Caco-2 (cell line): ENCODE data around the gene NPHP4. TPM values are rescaled to one million over a fixed set of nuclear protein-coding genes. Genes with fewer than 3 reads are reported as not detected.

Source experiments
- BruUV-seq: library from RNA; stranded (reverse); fragments of 400-500 nt; replicated peaks from 2 replicates; lab custom pipeline; 2021; lab: Mats Ljungman, UMichigan
- CTCF ChIA-PET: fragments of 300-600 bp; sonication (Branson Sonifier 250); formaldehyde crosslinking; loops from one replicate; lab custom pipeline; 2022; ENCODE audit warnings: antibody characterized with exemption; lab: Charles Lee
- POLR2A ChIA-PET: fragments of 300-600 bp; sonication (Branson Sonifier 250); formaldehyde crosslinking; loops from one replicate; lab custom pipeline; 2022; ENCODE audit warnings: antibody characterized with exemption; lab: Charles Lee
- DNase-seq, 2 experiments: peaks; one replicate each; pipeline versions ENCODE4 v3.0.0 to v3.0.0-alpha.2; 2020 to 2022
- H3K27me3 ChIP-seq: replicated peaks from 2 replicates; pipeline ENCODE4 v1.6.0; 2011; ENCODE audit warnings: low read length; ENCODE audit not compliant: control insufficient read depth, insufficient read depth
- H3K36me3 ChIP-seq: 2 replicates; pipeline ENCODE4 v1.5.1; 2011; ENCODE audit warnings: low read length; ENCODE audit not compliant: control insufficient read depth, insufficient read depth
- H3K4me1 ChIP-seq: fragments of 250-450 bp; sonication (Bioruptor Pico); 2 replicates; pipeline ENCODE4 v1.5.1; 2020; ENCODE audit warnings: mild to moderate bottlenecking
- H3K4me3 ChIP-seq: 2 replicates; pipeline ENCODE4 v1.5.1; 2011; ENCODE audit warnings: low read depth, mild to moderate bottlenecking, control low read depth, low read length
- H3K9me3 ChIP-seq: fragments of 250-450 bp; sonication (Bioruptor Pico); 2 replicates; pipeline ENCODE4 v1.5.1; 2020; ENCODE audit warnings: mild to moderate bottlenecking, moderate library complexity
- H3K27ac Mint-ChIP-seq: one replicate; pipeline ENCODE4 v1.8.0; 2022; ENCODE audit warnings: mixed read lengths; ENCODE audit not compliant: unreplicated experiment
- H3K27me3 Mint-ChIP-seq: one replicate; pipeline ENCODE4 v1.8.0; 2022; ENCODE audit warnings: mixed read lengths; ENCODE audit not compliant: insufficient read depth, unreplicated experiment
- H3K36me3 Mint-ChIP-seq: one replicate; pipeline ENCODE4 v1.8.0; 2022; ENCODE audit warnings: mild to moderate bottlenecking, mixed read lengths; ENCODE audit not compliant: insufficient read depth, unreplicated experiment
- H3K4me1 Mint-ChIP-seq: one replicate; pipeline ENCODE4 v1.8.0; 2022; ENCODE audit warnings: low read depth, mixed read lengths; ENCODE audit not compliant: unreplicated experiment
- H3K4me3 Mint-ChIP-seq: one replicate; pipeline ENCODE4 v1.8.0; 2022; ENCODE audit warnings: mild to moderate bottlenecking, moderate library complexity, mixed read lengths; ENCODE audit not compliant: unreplicated experiment
- H3K9me3 Mint-ChIP-seq: one replicate; pipeline ENCODE4 v1.8.0; 2022; ENCODE audit warnings: mixed read lengths; ENCODE audit not compliant: unreplicated experiment
- intact Hi-C: fragments of 100-400 bp; cut with micrococcal nuclease; formaldehyde crosslinking; loops from one replicate; pipeline ENCODE4 v1.10.0; 2022; ENCODE audit not compliant: unreplicated experiment
- total RNA-seq: library from RNA; stranded (reverse); gene quantifications from 2 replicates; pipeline ENCODE4 v1.2.3, GENCODE V29; 2022
- TF ChIP-seq, protein P1 (sequence below), 2 experiments: fragments of 200-600 bp in 1 of 2; IDR thresholded peaks; 1 replicate in 1 of 2; 2 replicates in 1 of 2; pipeline versions ENCODE4 v1.5.1 to v1.8.0; 2011 to 2022; ENCODE audit warnings: antibody characterized with exemption in 1 of 2, control low read depth in 1 of 2, inconsistent platforms in 1 of 2, low read depth in 1 of 2, low read length in 1 of 2, mild to moderate bottlenecking in 1 of 2, moderate library complexity in 1 of 2; ENCODE audit not compliant: insufficient read depth in 1 of 2, severe bottlenecking in 1 of 2, unreplicated experiment in 1 of 2

The NPHP4 gene
- total RNA-seq, 1 experiment from 2014 or later, result 12.3 TPM

DNA sequence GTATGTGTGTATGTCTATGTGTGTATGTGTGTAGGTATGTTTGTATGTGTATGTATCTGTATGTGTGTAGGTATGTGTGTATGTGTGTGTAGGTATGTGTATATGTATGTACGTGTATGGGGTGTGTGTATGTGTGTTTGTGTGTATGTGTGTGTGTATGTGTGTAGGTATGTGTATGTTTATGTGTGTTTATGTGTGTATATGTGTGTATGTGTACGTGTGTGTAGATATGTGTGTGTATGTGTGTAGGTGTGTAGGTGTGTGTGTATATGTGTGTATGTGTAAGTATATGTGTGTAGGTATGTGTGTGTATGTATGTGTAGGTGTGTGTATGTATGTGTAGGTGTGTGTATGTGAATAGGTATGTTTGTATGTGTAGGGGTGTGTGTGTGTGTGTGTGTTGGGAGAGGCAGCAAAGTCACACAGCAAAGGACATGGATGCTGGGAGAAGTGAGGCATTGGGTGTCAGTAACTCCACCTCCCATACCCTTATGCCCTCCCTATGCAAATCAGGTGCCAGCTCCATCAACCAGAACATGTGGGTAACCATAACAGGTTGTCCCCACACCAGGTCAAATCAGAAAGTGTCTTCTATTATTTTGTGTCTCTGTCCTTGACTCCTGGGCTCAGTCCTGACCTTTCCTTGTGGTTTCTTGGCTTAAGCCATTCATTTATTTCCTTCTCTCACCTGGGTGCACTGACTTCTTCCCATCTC lies 38.5 kb upstream of the NPHP4 start:
- CTCF ChIA-PET, result no interaction called here
- Histone ChIP-seq H3K4me1 (0 out of 2 replicates have a peak, but pooled peaks cover 4% of the 10 kb centered on the region), H3K4me3 (no peak overlapping the region), H3K36me3 (no peaks in the 10 kb centered on the region), H3K9me3 (no peaks in the 10 kb centered on the region), H3K27me3 (no peaks in the 10 kb centered on the region)
- intact Hi-C loops, result no loop called here
- DNase-seq, result no peak
- H3K4me3 Mint-ChIP-seq, result no peak overlapping the region
- no peaks in the 10 kb centered on the region for H3K27me3 Mint-ChIP-seq
- H3K9me3 Mint-ChIP-seq, result no peaks in the 10 kb centered on the region
- H3K4me1 Mint-ChIP-seq, result no peaks in the 10 kb centered on the region
- no peak overlapping the region for H3K27ac Mint-ChIP-seq
- TF ChIP-seq, protein P1, sequence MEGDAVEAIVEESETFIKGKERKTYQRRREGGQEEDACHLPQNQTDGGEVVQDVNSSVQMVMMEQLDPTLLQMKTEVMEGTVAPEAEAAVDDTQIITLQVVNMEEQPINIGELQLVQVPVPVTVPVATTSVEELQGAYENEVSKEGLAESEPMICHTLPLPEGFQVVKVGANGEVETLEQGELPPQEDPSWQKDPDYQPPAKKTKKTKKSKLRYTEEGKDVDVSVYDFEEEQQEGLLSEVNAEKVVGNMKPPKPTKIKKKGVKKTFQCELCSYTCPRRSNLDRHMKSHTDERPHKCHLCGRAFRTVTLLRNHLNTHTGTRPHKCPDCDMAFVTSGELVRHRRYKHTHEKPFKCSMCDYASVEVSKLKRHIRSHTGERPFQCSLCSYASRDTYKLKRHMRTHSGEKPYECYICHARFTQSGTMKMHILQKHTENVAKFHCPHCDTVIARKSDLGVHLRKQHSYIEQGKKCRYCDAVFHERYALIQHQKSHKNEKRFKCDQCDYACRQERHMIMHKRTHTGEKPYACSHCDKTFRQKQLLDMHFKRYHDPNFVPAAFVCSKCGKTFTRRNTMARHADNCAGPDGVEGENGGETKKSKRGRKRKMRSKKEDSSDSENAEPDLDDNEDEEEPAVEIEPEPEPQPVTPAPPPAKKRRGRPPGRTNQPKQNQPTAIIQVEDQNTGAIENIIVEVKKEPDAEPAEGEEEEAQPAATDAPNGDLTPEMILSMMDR (IDR thresholded peaks at IDR 0.05; ENCODE audit: insufficient read depth in 1 of 2, low read depth in 1 of 2, low read length in 1 of 2, severe bottlenecking in 1 of 2, unreplicated experiment in 1 of 2), result no peak
- H3K36me3 Mint-ChIP-seq, result peaks cover 1% of the 10 kb centered on the region
- POLR2A ChIA-PET, result no interaction called here
- BruUV-seq, result no TSS peak

- Mint-ChIP-seq H3K9me3 (no peaks in the 10 kb centered on the region), H3K4me1 (peaks cover 2% of the 10 kb centered on the region), H3K27ac (no peak overlapping the region), H3K4me3 (no peak overlapping the region), H3K27me3 (no peaks in the 10 kb centered on the region), H3K36me3 (no peaks in the 10 kb centered on the region)
- no peak for DNase-seq
- no peaks in the 10 kb centered on the region for H3K9me3 ChIP-seq
- intact Hi-C loops, result no loop called here
- CTCF ChIA-PET, result no interaction called here
- no peaks in the 10 kb centered on the region for H3K27me3 ChIP-seq
- H3K4me3 ChIP-seq, result no peak overlapping the region
- H3K4me1 ChIP-seq, result peaks cover 6% of the 10 kb centered on the region
- POLR2A ChIA-PET, result no interaction called here
- no TSS peak for BruUV-seq
- no peaks in the 10 kb centered on the region for H3K36me3 ChIP-seq
- TF ChIP-seq, protein P1 (IDR thresholded peaks at IDR 0.05; ENCODE audit: insufficient read depth in 1 of 2, low read depth in 1 of 2, low read length in 1 of 2, severe bottlenecking in 1 of 2, unreplicated experiment in 1 of 2), result no peak
Measured at GRCh38 chr1:6030132-6030531, 37.9 kb upstream of the NPHP4 start.

- Mint-ChIP-seq H3K9me3 (no peaks in the 10 kb centered on the region), H3K27me3 (no peaks in the 10 kb centered on the region), H3K4me3 (no peak overlapping the region), H3K27ac (no peak overlapping the region), H3K4me1 (peaks cover 7% of the 10 kb centered on the region), H3K36me3 (no peaks in the 10 kb centered on the region)
- Histone ChIP-seq H3K9me3 (no peaks in the 10 kb centered on the region), H3K4me1 (peaks cover 9% of the 10 kb centered on the region), H3K4me3 (no peak overlapping the region), H3K36me3 (no peaks in the 10 kb centered on the region), H3K27me3 (no peaks in the 10 kb centered on the region)
- intact Hi-C loops, result loop anchor here (5.0 kb wide), 1 partner anchor 37 kb away; the partner anchor contains the start of gene NPHP4
- POLR2A ChIA-PET, result interaction anchor here (0.5 kb wide), 1 partner anchor 201 kb away, joined by 7 read pairs; no protein-coding TSS in a partner anchor
- CTCF ChIA-PET, result no interaction called here
- no peak for DNase-seq
- TF ChIP-seq, protein P1 (IDR thresholded peaks at IDR 0.05; ENCODE audit: insufficient read depth in 1 of 2, low read depth in 1 of 2, low read length in 1 of 2, severe bottlenecking in 1 of 2, unreplicated experiment in 1 of 2), result no peak
- BruUV-seq, result no TSS peak
Measured at GRCh38 chr1:6029351-6029750, 37.1 kb upstream of the NPHP4 start.
